GM12878 (cell line): ENCODE results near the gene GABBR2. TPM values are rescaled to one million over a fixed set of nuclear protein-coding genes. Genes with fewer than 3 reads are reported as not detected.

Experiments used
- ATAC-seq: fragments of 200-7000 bp; cut with Tn5 transposase; 3 replicates; pipeline ENCODE4 v1.9.1; 2020; ENCODE audit warnings: mild to moderate bottlenecking, moderate library complexity
- BruUV-seq: library from RNA; stranded (reverse); fragments of 400-500 nt; replicated peaks from 2 replicates; lab custom pipeline; 2021; lab: Mats Ljungman, UMichigan
- CTCF ChIA-PET: fragments of 300-600 bp; sonication (Branson Sonifier 250); formaldehyde crosslinking; extraction: SDS; loops from one replicate; lab custom pipeline; 2021; ENCODE audit warnings: inconsistent platforms; lab: Yijun Ruan, JAX
- POLR2A ChIA-PET: fragments of 350-600 bp; formaldehyde crosslinking; extraction: SDS; loops from one replicate; lab custom pipeline; 2021; ENCODE audit warnings: inconsistent platforms; lab: Charles Lee
- RAD21 ChIA-PET: fragments of 300-600 bp; sonication (Branson Sonifier 250); formaldehyde crosslinking; loops from one replicate; lab custom pipeline; 2023; ENCODE audit warnings: antibody characterized with exemption; ENCODE audit not compliant: unreplicated experiment; lab: Charles Lee
- SMC1A ChIA-PET: fragments of 300-600 bp; sonication (Branson Sonifier 250); formaldehyde crosslinking; loops from one replicate; lab custom pipeline; 2023; ENCODE audit not compliant: unreplicated experiment, uncharacterized antibody; lab: Charles Lee
- DNase-seq: peaks from one replicate; pipeline ENCODE4 v3.0.0-alpha.2; 2011; ENCODE audit warnings: low read depth, low spot score
- FAIRE-seq: peaks from 3 replicates; lab custom pipeline; 2011; peaks lifted over from hg19 to GRCh38; lab: Jason Lieb, UNC
- H2AFZ ChIP-seq: 2 replicates; pipeline ENCODE4 v1.6.0; 2011; ENCODE audit warnings: low read depth, low read length, control low read depth; ENCODE audit not compliant: control insufficient read depth
- H3K27ac ChIP-seq: 2 replicates; pipeline ENCODE4 v1.5.1; 2011; ENCODE audit warnings: control low read depth; ENCODE audit not compliant: control insufficient read depth, insufficient read depth
- H3K27me3 ChIP-seq, 2 experiments: replicated peaks in 1 of 2; 2 replicates each; pipeline versions ENCODE4 v1.6.0 to v1.6.1; 2011; ENCODE audit warnings: low read length in 1 of 2; ENCODE audit not compliant: control insufficient read depth in 2 of 2, insufficient read depth in 2 of 2
- H3K36me3 ChIP-seq, 2 experiments: 2 replicates each; pipeline ENCODE4 v1.5.1; 2011; ENCODE audit warnings: low read length in 1 of 2; ENCODE audit not compliant: control insufficient read depth in 2 of 2, insufficient read depth in 2 of 2
- H3K4me1 ChIP-seq: 2 replicates; pipeline ENCODE4 v1.6.1; 2011; ENCODE audit warnings: mild to moderate bottlenecking, low read length, moderate library complexity, mixed read lengths; ENCODE audit not compliant: control insufficient read depth, insufficient read depth
- H3K4me2 ChIP-seq: 2 replicates; pipeline ENCODE4 v1.6.0; 2011; ENCODE audit warnings: control low read depth; ENCODE audit not compliant: control insufficient read depth, insufficient read depth
- H3K4me3 ChIP-seq: fragments of 200-600 bp; sonication (generic); 2 replicates; pipeline ENCODE4 v1.5.1; 2016
- H3K79me2 ChIP-seq: 2 replicates; pipeline ENCODE4 v1.6.0; 2011; ENCODE audit warnings: low read length; ENCODE audit not compliant: control insufficient read depth, insufficient read depth
- H3K9ac ChIP-seq: 2 replicates; pipeline ENCODE4 v1.8.0; 2011; ENCODE audit warnings: low read length, control low read depth, mixed read lengths; ENCODE audit not compliant: control insufficient read depth, insufficient read depth
- H3K9me3 ChIP-seq: replicated peaks from 3 replicates; pipeline ENCODE4 v1.5.1; 2011; ENCODE audit warnings: mild to moderate bottlenecking, low read length; ENCODE audit not compliant: control insufficient read depth, insufficient read depth
- H4K20me1 ChIP-seq: 2 replicates; pipeline ENCODE4 v1.6.0; 2011; ENCODE audit not compliant: control insufficient read depth, insufficient read depth
- POU2F2 ChIP-seq: IDR thresholded peaks from 3 replicates; pipeline ENCODE4 v1.6.1; 2011; ENCODE audit warnings: low read depth, mild to moderate bottlenecking, low read length, borderline replicate concordance
- ZBTB40 ChIP-seq: fragments of 450-650 bp; IDR thresholded peaks from 2 replicates; pipeline ENCODE4 v1.6.1; 2016; ENCODE audit warnings: mild to moderate bottlenecking, moderate library complexity, borderline replicate concordance
- WGBS: methylation state at CpG from one replicate; pipeline ENCODE4 v1.1.6; 2016; ENCODE audit warnings: low lambda C conversion rate; ENCODE audit not compliant: insufficient replicate concordance, insufficient coverage; ENCODE audit errors: missing lambda C conversion rate; 5-methylcytosine and 5-hydroxymethylcytosine counted together
- in situ Hi-C: fragments of 300-500 bp; cut with MboI; formaldehyde crosslinking; loops from 9 replicates; pipeline ENCODE4 v1.14.3; 2018; ENCODE audit warnings: mixed read lengths
- intact Hi-C: fragments of 100-400 bp; cut with micrococcal nuclease; formaldehyde crosslinking; loops from one replicate; pipeline ENCODE4 v1.14.2; 2022; ENCODE audit not compliant: unreplicated experiment
- polyA plus RNA-seq, 11 experiments: library from polyadenylated mRNA; depleted of rRNA in 4 of 11; unstranded in 6 of 11; stranded (reverse) in 5 of 11; fragments of >200 nt; fragmentation: Nextera tagmentation in 4 of 11; fragmentation: Illumina TruSeq in 1 of 11; extraction: Ambion mirVana in 4 of 11; extraction: Trizol in 1 of 11; gene quantifications; 1 replicate in 1 of 11; 2 replicates in 10 of 11; pipeline versions ENCODE4 v1.2.1 to v1.2.3, GENCODE V29; 2011 to 2016; ENCODE audit warnings: inconsistent platforms in 2 of 11, missing spikeins in 2 of 11, low read depth in 1 of 11
- total RNA-seq, 4 experiments: library from RNA; depleted of rRNA in 3 of 4; stranded (reverse); fragments of >200 nt in 3 of 4; fragmentation: Illumina TruSeq in 1 of 4; extraction: Trizol in 1 of 4; gene quantifications; 2 replicates each; pipeline versions ENCODE4 v1.2.1 to v1.2.3, GENCODE V29; 2013 to 2021

The GABBR2 gene
- total and polyA plus RNA-seq, 10 of the 15 experiments (the other 5 are each of a cell fraction or from before 2014, with no cell fraction given), result 0.02 to 2.2 (median 0.06) TPM; not detected in 2

GRCh38 chr9:98488571-98489312, 220.0 kb downstream of the GABBR2 start:
- BruUV-seq, result no TSS peak

More at GRCh38 chr9:98488571-98489312, 220.0 kb downstream of the GABBR2 start:
- SMC1A ChIA-PET, result no interaction called here
- Histone ChIP-seq H3K4me1 (no peaks in the 10 kb centered on the region), H2AFZ (no peak overlapping the region), H3K36me3 (no peaks in the 10 kb centered on the region), H3K9ac (no peak overlapping the region), H3K79me2 (no peaks in the 10 kb centered on the region), H3K27ac (no peak overlapping the region), H3K27me3 (0 out of 4 replicates have a peak, but pooled peaks cover 0 to 1% of the 10 kb centered on the region in 2 experiments), H4K20me1 (no peaks in the 10 kb centered on the region), H3K9me3 (no peaks in the 10 kb centered on the region), H3K4me3 (no peak overlapping the region), H3K4me2 (no peak overlapping the region)
- DNase-seq (no peak), FAIRE-seq (no peak), ATAC-seq (no peak)
- RAD21 ChIA-PET, result no interaction called here
- no peak for TF ChIP-seq POU2F2
- peak; percentile 66; the same call in 1 of the 2 replicates for TF ChIP-seq ZBTB40
- in situ Hi-C loops (no loop called here), intact Hi-C loops (no loop called here)
- POLR2A ChIA-PET, result no interaction called here
- 31% methylated on average over 8 of the region's 8 CpGs for WGBS
- CTCF ChIA-PET, result no interaction called here
